HEK293T (cell line): ENCODE results near the gene FNDC11.

ENCODE experiments used
- CTCF ChIA-PET: fragments of 350-600 bp; formaldehyde crosslinking; extraction: SDS; loops from one replicate; lab custom pipeline; 2021; ENCODE audit warnings: antibody characterized with exemption, inconsistent platforms; lab: Yijun Ruan, JAX
- POLR2A ChIA-PET: fragments of 350-600 bp; formaldehyde crosslinking; extraction: SDS; loops from one replicate; lab custom pipeline; 2020; ENCODE audit warnings: antibody characterized with exemption, inconsistent platforms; lab: Yijun Ruan, JAX
- DNase-seq: peaks from one replicate; pipeline ENCODE4 v3.0.0; 2012; ENCODE audit warnings: mixed read lengths; ENCODE audit errors: extremely low spot score
- ARNT ChIP-seq: fragments of 450-650 bp; IDR thresholded peaks from 2 replicates; pipeline ENCODE4 v1.6.1; 2017; ENCODE audit warnings: mild to moderate bottlenecking
- BHLHE40 ChIP-seq: fragments of 450-650 bp; IDR thresholded peaks from 2 replicates; pipeline ENCODE4 v1.6.1; 2016; ENCODE audit warnings: mild to moderate bottlenecking, moderate library complexity, borderline replicate concordance
- CTBP1 ChIP-seq: fragments of 450-650 bp; IDR thresholded peaks from 2 replicates; pipeline ENCODE4 v1.6.1; 2016; ENCODE audit warnings: borderline replicate concordance
- ELF4 ChIP-seq: fragments of 450-650 bp; IDR thresholded peaks from 2 replicates; pipeline ENCODE4 v1.6.1; 2017; ENCODE audit warnings: antibody characterized with exemption
- FOXA1 ChIP-seq: fragments of 450-650 bp; IDR thresholded peaks from 2 replicates; pipeline ENCODE4 v1.6.1; 2016; ENCODE audit warnings: mild to moderate bottlenecking
- FOXK2 ChIP-seq: fragments of 450-650 bp; IDR thresholded peaks from 2 replicates; pipeline ENCODE4 v1.6.1; 2016; ENCODE audit warnings: mild to moderate bottlenecking
- FOXM1 ChIP-seq: fragments of 450-650 bp; IDR thresholded peaks from 2 replicates; pipeline ENCODE4 v1.6.1; 2017; ENCODE audit warnings: mild to moderate bottlenecking, borderline replicate concordance
- HDGF ChIP-seq: fragments of 450-650 bp; IDR thresholded peaks from 2 replicates; pipeline ENCODE4 v1.6.1; 2017; ENCODE audit warnings: antibody characterized with exemption, borderline replicate concordance
- L3MBTL2 ChIP-seq: fragments of 450-650 bp; conservative IDR thresholded peaks from 2 replicates; pipeline ENCODE4 v1.6.1; 2016; ENCODE audit warnings: mild to moderate bottlenecking
- LEF1 ChIP-seq: fragments of 450-650 bp; IDR thresholded peaks from 2 replicates; pipeline ENCODE4 v1.6.1; 2017; ENCODE audit warnings: mild to moderate bottlenecking, borderline replicate concordance
- NFRKB ChIP-seq: fragments of 450-650 bp; IDR thresholded peaks from 2 replicates; pipeline ENCODE4 v1.6.1; 2016; ENCODE audit warnings: mild to moderate bottlenecking, moderate library complexity
- SP1 ChIP-seq: fragments of 450-650 bp; IDR thresholded peaks from 2 replicates; pipeline ENCODE4 v1.6.1; 2017
- SUZ12 ChIP-seq: fragments of 450-650 bp; IDR thresholded peaks from 2 replicates; pipeline ENCODE4 v1.6.1; 2016; ENCODE audit warnings: mild to moderate bottlenecking
- TARDBP ChIP-seq: fragments of 450-650 bp; IDR thresholded peaks from 2 replicates; pipeline ENCODE4 v1.6.1; 2016
- ZNF384 ChIP-seq: fragments of 450-650 bp; IDR thresholded peaks from 2 replicates; pipeline ENCODE4 v1.6.1; 2016
- TF ChIP-seq, protein P1 (sequence below): fragments of 450-650 bp; IDR thresholded peaks from 2 replicates; pipeline ENCODE4 v1.6.1; 2016

Gene FNDC11

DNA sequence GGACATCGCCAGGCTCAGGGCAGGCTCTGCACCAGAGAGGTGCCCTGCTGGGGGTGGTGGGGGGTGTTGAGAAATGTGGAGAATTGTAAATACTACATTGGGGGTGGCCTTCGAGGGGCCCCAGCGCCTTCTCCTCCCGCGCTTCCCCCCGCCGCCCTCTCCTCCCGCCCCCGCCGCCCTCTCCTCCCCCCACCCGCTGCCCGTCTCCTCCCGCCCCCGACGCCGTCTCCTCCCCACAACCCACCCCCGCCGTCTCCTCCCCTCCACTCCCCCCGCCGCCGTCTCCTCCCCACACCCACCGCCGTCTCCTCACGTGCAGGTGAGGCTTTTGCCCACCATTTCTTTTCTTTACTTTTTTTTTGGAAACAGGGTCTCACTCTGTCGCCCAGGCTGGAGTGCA lies 4.9 kb upstream of the FNDC11 start:
- DNase-seq = no peak
- no peak for TF ChIP-seq SUZ12
- CTCF ChIA-PET = no interaction called here
- POLR2A ChIA-PET = no interaction called here

DNA sequence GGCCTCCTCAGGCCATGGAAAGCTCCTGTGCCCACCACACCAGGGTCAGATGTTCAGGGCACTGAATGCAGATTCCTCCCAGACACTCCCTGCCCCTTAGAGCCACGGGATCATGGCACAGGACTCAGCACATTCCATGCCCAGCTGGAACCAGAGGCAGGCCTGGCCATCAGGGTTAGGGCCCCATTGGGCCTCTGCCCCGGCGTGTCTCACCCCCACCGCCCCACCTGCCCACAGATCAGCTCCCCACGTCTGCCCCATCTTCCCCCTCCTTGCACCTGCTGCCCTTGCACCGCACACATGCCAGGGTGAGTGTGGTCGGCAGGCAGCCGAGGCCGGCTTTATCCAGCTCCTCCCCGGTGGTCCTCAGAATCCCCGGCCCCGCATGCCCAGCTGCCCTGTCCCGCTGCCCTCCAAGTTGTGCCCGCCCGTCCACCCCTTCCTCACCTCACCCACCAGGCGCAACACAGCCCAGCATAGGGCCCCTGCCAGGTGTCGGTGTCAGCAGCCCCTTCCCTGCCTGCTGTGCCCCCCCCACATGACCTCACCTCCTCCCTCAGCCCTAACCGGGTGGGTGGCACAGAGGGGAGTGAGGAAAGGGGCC lies 4.2 kb upstream of the FNDC11 start:
- no peak for DNase-seq
- ChIA-PET POLR2A (interaction anchor here (0.9 to 1.8 kb wide), 2 partner anchors 12 to 24 kb away, joined by 4 to 8 read pairs; partner anchors contain the start of gene HELZ2), CTCF (no interaction called here)
- no peak for TF ChIP-seq SUZ12

DNA sequence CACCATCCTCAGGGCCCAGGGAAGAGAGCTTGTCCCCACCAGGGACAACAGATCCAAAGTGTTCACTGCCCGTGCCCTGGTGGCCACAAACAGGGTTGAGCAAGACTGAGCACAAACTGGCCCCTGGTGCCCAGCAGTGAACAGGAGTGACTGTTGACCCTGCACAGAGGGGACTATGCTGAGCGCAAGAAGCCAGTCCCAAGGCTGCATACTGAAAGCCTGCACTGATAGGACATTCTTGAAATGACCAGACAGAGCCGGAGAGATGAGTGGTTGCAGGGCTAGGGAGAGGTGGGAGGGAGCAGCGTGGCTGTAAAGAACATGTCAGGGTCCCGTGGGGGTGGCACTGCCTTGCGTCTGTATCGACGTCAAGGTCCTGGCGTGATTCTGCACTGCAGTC lies 2.9 kb upstream of the FNDC11 start:
- TF ChIP-seq ZNF384 = no peak
- TF ChIP-seq ELF4 = no peak
- TF ChIP-seq L3MBTL2 = no peak
- no peak for TF ChIP-seq CTBP1
- no peak for TF ChIP-seq BHLHE40
- no peak for TF ChIP-seq ARNT
- TF ChIP-seq HDGF = no peak
- CTCF ChIA-PET = no interaction called here
- DNase-seq = no peak
- POLR2A ChIA-PET = interaction anchor here (1.8 kb wide), 1 partner anchor 23 kb away, joined by 8 read pairs; the partner anchor contains the start of gene HELZ2

DNA sequence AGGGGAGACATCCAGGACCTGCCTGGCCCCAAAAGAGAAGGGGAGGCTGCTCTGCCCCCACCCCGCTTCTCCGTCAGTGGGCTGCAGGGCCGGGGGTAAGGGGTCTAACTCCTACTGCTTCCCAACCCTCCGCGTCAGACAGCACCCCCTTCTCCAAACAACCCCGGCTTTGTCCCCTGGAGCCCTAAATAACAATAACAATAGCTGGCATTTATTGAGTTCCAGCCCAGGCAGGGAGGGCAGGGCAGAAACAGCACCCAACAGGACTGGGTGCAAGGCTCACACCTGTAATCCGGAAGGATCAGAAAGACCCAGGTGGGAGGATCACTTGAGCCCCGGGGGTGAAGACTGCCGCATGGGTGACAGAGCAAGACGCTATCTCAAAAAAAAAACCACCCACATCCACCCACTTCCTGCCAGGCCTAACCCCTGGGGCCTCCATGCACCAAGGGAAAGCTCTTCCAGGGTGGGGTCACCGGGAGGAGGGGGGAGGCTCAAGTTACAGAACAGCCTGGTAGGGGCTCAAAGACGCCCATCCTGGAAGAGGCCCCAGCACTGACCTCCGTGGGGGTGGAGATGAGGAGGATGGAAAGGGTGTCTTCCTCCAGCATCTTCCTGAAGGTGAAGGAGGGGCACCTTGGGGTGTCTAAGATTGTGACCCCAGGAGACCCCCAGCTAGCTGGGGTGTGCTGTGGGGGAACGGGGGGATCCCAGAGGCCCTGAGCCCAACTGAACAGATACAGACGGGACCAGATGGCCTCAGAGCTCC lies 1.3 kb upstream of the FNDC11 start:
- TF ChIP-seq NFRKB = no peak
- TF ChIP-seq SP1 = no peak
- TF ChIP-seq TARDBP = no peak
- TF ChIP-seq CTBP1 = no peak
- TF ChIP-seq FOXA1 = no peak
- TF ChIP-seq ZNF384 = no peak
- TF ChIP-seq FOXK2 = no peak
- TF ChIP-seq ELF4 = no peak
- no peak for TF ChIP-seq HDGF
- TF ChIP-seq, protein P1, sequence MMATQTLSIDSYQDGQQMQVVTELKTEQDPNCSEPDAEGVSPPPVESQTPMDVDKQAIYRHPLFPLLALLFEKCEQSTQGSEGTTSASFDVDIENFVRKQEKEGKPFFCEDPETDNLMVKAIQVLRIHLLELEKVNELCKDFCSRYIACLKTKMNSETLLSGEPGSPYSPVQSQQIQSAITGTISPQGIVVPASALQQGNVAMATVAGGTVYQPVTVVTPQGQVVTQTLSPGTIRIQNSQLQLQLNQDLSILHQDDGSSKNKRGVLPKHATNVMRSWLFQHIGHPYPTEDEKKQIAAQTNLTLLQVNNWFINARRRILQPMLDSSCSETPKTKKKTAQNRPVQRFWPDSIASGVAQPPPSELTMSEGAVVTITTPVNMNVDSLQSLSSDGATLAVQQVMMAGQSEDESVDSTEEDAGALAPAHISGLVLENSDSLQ = no peak
- TF ChIP-seq L3MBTL2 = no peak
- no peak for TF ChIP-seq ARNT
- no peak for TF ChIP-seq BHLHE40
- TF ChIP-seq LEF1 = no peak
- POLR2A ChIA-PET = no interaction called here
- DNase-seq = no peak
- CTCF ChIA-PET = no interaction called here

DNA sequence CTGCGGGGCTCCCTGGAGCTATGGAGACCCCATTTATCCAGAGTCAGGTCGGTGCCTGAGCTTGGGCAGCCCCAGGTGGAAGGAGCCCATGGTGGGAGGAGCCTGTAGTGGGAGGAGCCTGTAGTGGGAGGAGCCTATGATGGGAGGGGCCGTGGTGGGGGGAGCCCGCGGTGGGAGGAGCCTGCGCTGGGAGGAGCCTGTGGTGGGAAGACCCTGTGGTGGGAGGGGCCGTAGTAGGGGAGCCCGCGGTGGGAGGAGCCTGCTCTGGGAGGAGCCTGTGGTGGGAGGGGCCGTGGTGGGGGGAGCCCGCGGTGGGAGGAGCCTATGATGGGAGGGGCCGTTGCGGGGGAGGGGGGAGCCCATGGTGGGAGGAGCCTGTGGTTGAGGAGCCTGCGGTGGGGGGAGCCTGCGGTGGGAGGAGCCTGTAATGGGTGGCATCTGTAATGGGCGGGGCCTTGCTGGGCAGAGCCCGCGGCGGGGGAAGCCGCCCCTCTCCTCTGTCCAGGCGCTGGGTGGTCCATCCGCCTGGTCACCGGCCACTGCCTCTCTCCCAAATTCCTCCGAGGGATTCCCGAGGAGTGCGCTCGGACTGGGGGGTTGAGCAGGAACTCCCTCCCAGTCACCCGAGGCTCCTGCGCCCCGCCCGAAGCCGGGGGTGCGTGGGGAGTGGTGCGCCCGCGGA lies 567 bp upstream of the FNDC11 start:
- CTCF ChIA-PET = no interaction called here
- POLR2A ChIA-PET = no interaction called here
- peak; percentile 90 for DNase-seq

DNA sequence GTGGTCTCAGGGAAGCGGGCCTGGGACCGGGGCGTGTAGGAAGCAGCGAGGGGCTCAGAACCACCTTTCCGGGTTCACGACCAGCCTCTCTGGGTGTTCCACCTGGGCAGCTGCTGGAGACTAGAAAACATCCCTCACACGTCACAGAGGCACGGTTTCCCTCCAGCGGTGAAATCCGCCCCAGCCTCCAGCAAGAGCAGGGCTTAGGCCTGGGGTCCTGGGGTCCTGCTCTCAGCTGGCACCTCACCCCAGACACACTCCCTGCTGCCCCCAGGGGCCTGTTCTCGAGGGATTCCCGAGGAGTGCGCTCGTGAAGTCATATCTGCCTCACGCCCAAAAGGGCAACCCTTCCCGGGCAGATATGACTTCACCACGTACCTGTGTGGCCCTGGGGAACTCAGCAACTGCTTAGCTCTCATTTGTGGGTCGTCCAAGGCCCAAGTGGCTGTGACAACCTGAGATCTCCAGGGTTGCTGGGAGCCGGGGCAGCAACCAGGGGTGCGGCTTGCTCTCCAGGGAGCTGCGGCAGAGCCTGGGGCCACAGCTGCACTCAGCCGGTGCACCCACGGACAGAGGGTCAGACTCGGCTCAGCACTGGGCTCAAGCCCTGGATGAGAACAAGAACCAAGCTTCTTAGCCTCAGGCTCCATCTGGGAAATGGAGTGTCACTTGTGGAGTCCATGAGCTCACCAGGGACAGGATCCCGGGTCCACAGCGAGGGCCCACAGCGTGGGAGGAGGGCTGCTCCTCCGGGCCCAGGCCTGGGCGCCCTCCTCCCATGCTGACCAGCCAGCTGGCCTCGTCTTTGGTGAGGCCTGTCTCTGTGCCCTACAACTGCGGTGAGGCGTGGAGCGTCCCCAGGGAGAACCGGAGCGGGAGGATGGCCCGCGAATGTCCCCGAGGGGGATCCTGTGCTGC lies 661 bp downstream of the FNDC11 start:
- ChIA-PET CTCF (no interaction called here), POLR2A (interaction anchor here (1.0 to 1.4 kb wide), 2 partner anchors 58 to 72 kb away, joined by 3 to 4 read pairs; partner anchors contain the start of gene GMEB2)
- no peak for DNase-seq
- no peak for TF ChIP-seq LEF1
- no peak for TF ChIP-seq ARNT
- TF ChIP-seq L3MBTL2 = no peak
- no peak for TF ChIP-seq FOXA1
- no peak for TF ChIP-seq HDGF
- TF ChIP-seq, protein P1 = no peak
- no peak for TF ChIP-seq FOXK2
- TF ChIP-seq ZNF384 = no peak
- TF ChIP-seq CTBP1 = no peak
- TF ChIP-seq TARDBP = no peak
- no peak for TF ChIP-seq SUZ12
- TF ChIP-seq ELF4 = no peak
- TF ChIP-seq FOXM1 = no peak

More for the DNA sequence above, 567 bp upstream of the FNDC11 start:
- TF ChIP-seq NFRKB = no peak
- no peak for TF ChIP-seq CTBP1
- no peak for TF ChIP-seq ELF4
- peak; percentile 71; the same call in 1 of the 2 replicates for TF ChIP-seq SP1
